WERI-Rb-1 (cell line): ENCODE data around the gene PPP1R13B.

Experiments
- DNase-seq: peaks from one replicate; pipeline ENCODE4 v3.0.0-alpha.2; 2020
- H3K27ac ChIP-seq: fragments of 250-450 bp; sonication (Bioruptor Pico); 2 replicates; pipeline ENCODE4 v1.5.1; 2020; ENCODE audit warnings: mild to moderate bottlenecking, moderate library complexity
- H3K27me3 ChIP-seq: fragments of 250-450 bp; sonication (Bioruptor Pico); 2 replicates; pipeline ENCODE4 v1.5.1; 2021; ENCODE audit warnings: mild to moderate bottlenecking, low read depth, moderate library complexity; ENCODE audit not compliant: insufficient read depth, severe bottlenecking
- H3K36me3 ChIP-seq: fragments of 250-450 bp; sonication (Bioruptor Pico); 2 replicates; pipeline ENCODE4 v1.5.1; 2020; ENCODE audit warnings: mild to moderate bottlenecking, moderate library complexity
- H3K4me3 ChIP-seq: 2 replicates; pipeline ENCODE4 v1.5.1; 2011; ENCODE audit warnings: low read depth, mild to moderate bottlenecking, control low read depth, low read length
- H3K9me3 ChIP-seq: fragments of 250-450 bp; sonication (Bioruptor Pico); 2 replicates; pipeline ENCODE4 v1.5.1; 2021; ENCODE audit warnings: mild to moderate bottlenecking, moderate library complexity; ENCODE audit not compliant: severe bottlenecking
- CTCF ChIP-seq: IDR thresholded peaks from 2 replicates; pipeline ENCODE4 v1.5.1; 2011; ENCODE audit warnings: low read depth, mild to moderate bottlenecking, control low read depth, inconsistent platforms, low read length

PPP1R13B gene

DNA sequence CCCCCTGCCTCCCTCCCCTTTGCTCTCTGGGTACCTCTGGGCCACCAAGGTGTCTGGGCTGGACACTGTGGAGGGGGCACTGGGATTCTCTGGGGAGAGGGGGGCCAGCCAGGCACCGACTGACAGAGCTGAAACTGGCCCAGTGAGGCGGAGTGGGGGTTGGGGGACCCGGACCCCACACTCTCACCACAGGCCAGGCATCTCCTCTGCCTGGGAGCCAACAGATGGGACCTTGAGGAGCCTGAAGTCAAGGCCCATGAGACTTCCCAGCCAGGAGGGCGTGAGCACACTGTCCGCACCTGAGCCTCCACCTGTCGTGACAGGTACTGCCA lies 39.8 kb upstream of the PPP1R13B start:
- H3K9me3 ChIP-seq, result no peaks in the 10 kb centered on the region
- H3K27ac ChIP-seq, result no peak overlapping the region
- H3K36me3 ChIP-seq, result no peaks in the 10 kb centered on the region
- no peak for TF ChIP-seq CTCF
- H3K27me3 ChIP-seq, result no peaks in the 10 kb centered on the region
- no peak overlapping the region for H3K4me3 ChIP-seq
- DNase-seq, result no peak

- no peak for DNase-seq
- TF ChIP-seq CTCF, result no peak
- H3K36me3 ChIP-seq, result no peaks in the 10 kb centered on the region
- no peak overlapping the region for H3K27ac ChIP-seq
- no peaks in the 10 kb centered on the region for H3K27me3 ChIP-seq
- H3K9me3 ChIP-seq, result no peaks in the 10 kb centered on the region
- H3K4me3 ChIP-seq, result no peak overlapping the region
Observed at GRCh38 chr14:103886304-103887169, 39.2 kb upstream of the PPP1R13B start.

DNA sequence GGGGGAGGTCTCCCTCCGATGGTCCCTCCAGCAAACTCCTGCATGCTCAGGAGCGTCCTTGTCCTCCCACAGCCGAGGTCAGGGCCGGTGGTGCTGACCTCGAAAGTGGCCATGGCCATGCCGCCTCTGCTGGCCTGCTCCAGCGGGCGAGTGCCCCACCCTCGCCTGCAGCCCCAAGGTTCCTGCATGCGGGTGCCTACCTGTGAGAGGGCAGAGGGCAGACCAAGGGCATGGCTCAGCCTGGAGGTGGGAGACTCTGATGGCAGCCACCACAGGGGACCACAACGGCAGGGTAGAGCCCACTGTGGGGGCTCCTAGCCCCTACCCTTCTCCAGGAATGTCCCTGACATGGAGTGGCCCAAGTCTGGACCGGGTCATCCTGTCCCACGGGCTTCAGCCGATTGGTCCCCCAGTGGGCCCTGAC lies 38.1 kb upstream of the PPP1R13B start:
- Histone ChIP-seq H3K27ac (no peak overlapping the region), H3K9me3 (no peaks in the 10 kb centered on the region), H3K27me3 (no peaks in the 10 kb centered on the region), H3K4me3 (no peak overlapping the region), H3K36me3 (no peaks in the 10 kb centered on the region)
- no peak for DNase-seq
- TF ChIP-seq CTCF, result no peak

- no peak overlapping the region for H3K27ac ChIP-seq
- no peaks in the 10 kb centered on the region for H3K36me3 ChIP-seq
- no peak for DNase-seq
- H3K4me3 ChIP-seq, result no peak overlapping the region
- no peaks in the 10 kb centered on the region for H3K9me3 ChIP-seq
- TF ChIP-seq CTCF, result no peak
- H3K27me3 ChIP-seq, result no peaks in the 10 kb centered on the region
Observed at GRCh38 chr14:103884854-103885253, 37.5 kb upstream of the PPP1R13B start.

DNA sequence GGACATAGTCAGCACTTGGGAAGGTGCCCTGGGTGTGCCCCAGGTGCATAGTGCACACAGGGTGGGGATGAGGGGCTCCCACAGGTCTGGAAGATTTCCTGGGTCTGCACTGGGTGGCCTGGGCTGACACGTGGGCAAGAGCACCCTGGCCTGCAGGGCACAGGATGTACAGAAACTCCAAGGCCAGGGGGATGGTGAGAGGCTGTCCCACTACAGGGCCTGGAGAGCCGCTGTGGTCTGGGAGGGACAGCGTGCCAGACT lies 35.8 kb upstream of the PPP1R13B start:
- Histone ChIP-seq H3K9me3 (no peaks in the 10 kb centered on the region), H3K27me3 (no peaks in the 10 kb centered on the region), H3K36me3 (no peaks in the 10 kb centered on the region), H3K27ac (no peak overlapping the region), H3K4me3 (no peak overlapping the region)
- TF ChIP-seq CTCF, result no peak
- DNase-seq, result no peak
